Measurements from ENCODE around the gene POFUT2. TPM values are rescaled to one million over a fixed set of nuclear protein-coding genes. Genes with fewer than 3 reads are reported as not detected.

Gene POFUT2
- total RNA-seq, 2 experiments from 2014 or later, result 56.6 to 57.2 TPM

DNA sequence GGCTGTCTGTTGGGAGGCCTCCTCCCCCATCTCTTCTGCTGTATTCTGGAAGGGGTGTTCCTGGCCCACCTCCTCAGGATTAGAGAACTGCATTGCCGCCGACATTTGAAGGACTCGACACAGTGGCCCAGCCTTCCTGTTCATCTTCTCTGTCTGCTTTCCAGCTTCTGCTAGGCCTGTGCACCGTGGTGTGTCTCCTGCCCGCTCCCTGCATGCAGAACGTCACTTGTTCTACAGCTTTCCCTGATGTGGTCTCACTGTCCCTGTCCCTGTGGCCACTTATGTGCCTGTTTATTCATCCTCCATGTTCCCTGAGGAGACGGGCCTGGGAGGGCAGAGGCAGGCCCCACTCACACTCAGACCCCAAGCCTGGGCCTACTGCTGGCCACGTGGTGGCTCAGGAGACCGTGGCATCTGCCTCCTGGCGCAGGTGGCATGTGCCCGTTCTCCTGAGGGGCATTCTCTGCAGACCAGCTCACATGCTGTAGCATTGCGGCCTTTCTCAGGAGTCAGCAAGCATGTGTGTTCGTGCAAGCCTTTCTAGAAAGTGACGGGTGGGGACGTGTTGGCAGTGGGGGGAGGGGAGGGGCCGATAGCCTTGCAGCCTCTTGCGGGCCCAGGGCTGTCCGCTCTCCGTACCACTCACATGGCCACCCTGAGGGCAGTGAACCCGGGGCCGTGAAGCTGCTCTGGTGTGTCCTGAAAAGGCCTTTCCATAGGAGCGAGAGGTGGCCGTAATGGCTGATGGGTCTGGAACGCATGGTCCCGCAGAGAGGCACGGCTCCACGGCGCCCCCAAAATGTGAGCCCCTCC, 35.9 kb downstream of the POFUT2 start:
- Mint-ChIP-seq H3K27ac (no peak overlapping the region), H3K4me3 (no peak overlapping the region), H3K27me3 (peaks cover 9% of the 10 kb centered on the region), H3K4me1 (ENCODE audit: low read depth) (no peaks in the 10 kb centered on the region), H3K36me3 (ENCODE audit: low read depth) (no peaks in the 10 kb centered on the region), H3K9me3 (no peaks in the 10 kb centered on the region)
- Histone ChIP-seq H3K9me3 (ENCODE audit: control insufficient read depth in 1 of 2, insufficient read depth in 1 of 2, low read length in 2 of 2) (no peaks in the 10 kb centered on the region), H3K27ac (ENCODE audit: low read depth in 1 of 2, low read length in 2 of 2) (no peak overlapping the region), H3K36me3 (ENCODE audit: insufficient read depth, low read length) (no peaks in the 10 kb centered on the region), H3K4me1 (ENCODE audit: insufficient read depth, low read length) (peaks cover 23% of the 10 kb centered on the region), H3K27me3 (ENCODE audit: control insufficient read depth in 1 of 2, insufficient read depth in 2 of 2, low read length in 2 of 2) (peaks cover 0 to 9% of the 10 kb centered on the region in 2 experiments), H3K4me3 (ENCODE audit: low read length) (no peak overlapping the region)
- DNase-seq, result no peak
- ChIA-PET POLR2A (no interaction called here), CTCF (no interaction called here)
- no peak for ATAC-seq (ENCODE audit: poor library complexity)
- TF ChIP-seq, protein P1, sequence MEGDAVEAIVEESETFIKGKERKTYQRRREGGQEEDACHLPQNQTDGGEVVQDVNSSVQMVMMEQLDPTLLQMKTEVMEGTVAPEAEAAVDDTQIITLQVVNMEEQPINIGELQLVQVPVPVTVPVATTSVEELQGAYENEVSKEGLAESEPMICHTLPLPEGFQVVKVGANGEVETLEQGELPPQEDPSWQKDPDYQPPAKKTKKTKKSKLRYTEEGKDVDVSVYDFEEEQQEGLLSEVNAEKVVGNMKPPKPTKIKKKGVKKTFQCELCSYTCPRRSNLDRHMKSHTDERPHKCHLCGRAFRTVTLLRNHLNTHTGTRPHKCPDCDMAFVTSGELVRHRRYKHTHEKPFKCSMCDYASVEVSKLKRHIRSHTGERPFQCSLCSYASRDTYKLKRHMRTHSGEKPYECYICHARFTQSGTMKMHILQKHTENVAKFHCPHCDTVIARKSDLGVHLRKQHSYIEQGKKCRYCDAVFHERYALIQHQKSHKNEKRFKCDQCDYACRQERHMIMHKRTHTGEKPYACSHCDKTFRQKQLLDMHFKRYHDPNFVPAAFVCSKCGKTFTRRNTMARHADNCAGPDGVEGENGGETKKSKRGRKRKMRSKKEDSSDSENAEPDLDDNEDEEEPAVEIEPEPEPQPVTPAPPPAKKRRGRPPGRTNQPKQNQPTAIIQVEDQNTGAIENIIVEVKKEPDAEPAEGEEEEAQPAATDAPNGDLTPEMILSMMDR (IDR thresholded peaks at IDR 0.05), result no peak
- intact Hi-C loops (cut with DNase I, micrococcal nuclease), result no loop called here

DNA sequence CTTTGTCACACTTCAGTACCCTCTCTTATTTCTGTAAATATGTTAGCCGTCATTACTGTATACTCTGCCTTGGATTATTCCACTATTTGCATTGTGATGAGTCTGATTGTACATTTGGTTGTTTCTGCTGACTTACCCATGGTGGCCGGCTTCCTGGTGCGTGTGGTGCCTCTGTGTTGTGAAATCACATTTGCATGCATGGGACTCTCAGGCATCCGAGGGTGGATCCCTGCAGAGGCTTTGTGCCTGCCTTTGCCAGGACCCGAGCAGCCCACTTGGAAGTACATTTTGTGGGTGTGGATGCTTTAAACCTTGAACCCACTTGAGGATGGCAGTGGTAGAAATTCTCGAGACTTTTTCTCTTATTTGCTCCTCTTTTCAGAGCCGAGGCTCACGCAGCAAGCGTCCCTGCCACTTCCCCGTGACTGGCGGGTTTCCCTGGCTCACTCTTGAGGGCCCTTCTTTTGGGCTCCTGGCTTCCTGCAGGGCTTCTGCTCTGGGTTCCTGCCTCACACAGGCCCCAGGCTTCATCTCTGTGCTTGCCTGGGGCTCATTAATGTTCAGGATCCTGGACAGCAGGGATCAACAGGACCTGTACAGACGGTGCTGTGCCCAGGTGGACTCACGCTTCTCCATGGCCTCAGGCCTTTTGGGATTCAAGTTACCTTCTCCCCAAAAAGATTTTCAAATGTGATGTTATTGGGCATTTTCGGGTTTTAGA, 36.6 kb downstream of the POFUT2 start:
- Histone ChIP-seq H3K4me3 (ENCODE audit: low read length) (no peak overlapping the region), H3K4me1 (ENCODE audit: insufficient read depth, low read length) (peaks cover 15% of the 10 kb centered on the region), H3K27ac (ENCODE audit: low read depth in 1 of 2, low read length in 2 of 2) (no peak overlapping the region), H3K36me3 (ENCODE audit: insufficient read depth, low read length) (no peaks in the 10 kb centered on the region), H3K27me3 (ENCODE audit: control insufficient read depth in 1 of 2, insufficient read depth in 2 of 2, low read length in 2 of 2) (peaks cover 0 to 6% of the 10 kb centered on the region in 2 experiments), H3K9me3 (ENCODE audit: control insufficient read depth in 1 of 2, insufficient read depth in 1 of 2, low read length in 2 of 2) (no peaks in the 10 kb centered on the region)
- Mint-ChIP-seq H3K27me3 (peaks cover 9% of the 10 kb centered on the region), H3K27ac (no peak overlapping the region), H3K36me3 (ENCODE audit: low read depth) (no peaks in the 10 kb centered on the region), H3K9me3 (no peaks in the 10 kb centered on the region), H3K4me1 (ENCODE audit: low read depth) (no peaks in the 10 kb centered on the region), H3K4me3 (no peak overlapping the region)
- DNase-seq (no peak), ATAC-seq (ENCODE audit: poor library complexity) (no peak)
- CTCF ChIA-PET, result no interaction called here
- POLR2A ChIA-PET, result no interaction called here
- intact Hi-C loops (cut with DNase I, micrococcal nuclease), result no loop called here
- TF ChIP-seq, protein P1 (IDR thresholded peaks at IDR 0.05), result no peak

DNA sequence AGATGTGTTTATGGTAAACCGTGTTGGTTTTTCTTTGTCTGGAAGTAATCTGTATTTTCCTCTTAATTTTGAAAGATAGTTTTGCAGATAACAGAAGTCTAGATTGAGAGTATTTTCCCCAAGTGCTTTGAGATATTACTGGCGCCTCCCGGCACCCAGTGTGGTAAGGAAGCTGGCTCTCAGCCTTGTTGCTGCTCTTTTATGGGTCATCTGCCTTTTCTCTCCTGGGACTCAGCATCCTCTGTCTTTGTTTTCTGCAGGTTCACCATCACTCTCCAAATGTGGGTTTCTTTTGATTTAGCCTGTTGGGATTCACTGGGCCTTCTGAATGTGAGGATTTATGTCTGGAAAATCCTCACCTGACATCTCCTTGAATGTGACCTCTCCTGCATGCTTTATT, 37.4 kb downstream of the POFUT2 start:
- H3K27ac Mint-ChIP-seq, result no peak overlapping the region
- CTCF ChIA-PET, result no interaction called here

More for the DNA sequence above, 37.4 kb downstream of the POFUT2 start:
- Histone ChIP-seq H3K9me3 (ENCODE audit: control insufficient read depth in 1 of 2, insufficient read depth in 1 of 2, low read length in 2 of 2) (no peaks in the 10 kb centered on the region), H3K4me1 (ENCODE audit: insufficient read depth, low read length) (peaks cover 7% of the 10 kb centered on the region), H3K27me3 (ENCODE audit: control insufficient read depth in 1 of 2, insufficient read depth in 2 of 2, low read length in 2 of 2) (peaks cover 0 to 5% of the 10 kb centered on the region in 2 experiments), H3K27ac (ENCODE audit: low read depth in 1 of 2, low read length in 2 of 2) (no peak overlapping the region), H3K36me3 (ENCODE audit: insufficient read depth, low read length) (no peaks in the 10 kb centered on the region), H3K4me3 (ENCODE audit: low read length) (no peak overlapping the region)
- TF ChIP-seq, protein P1 (IDR thresholded peaks at IDR 0.05), result no peak
- no peaks in the 10 kb centered on the region for H3K4me1 Mint-ChIP-seq (ENCODE audit: low read depth)
- no peaks in the 10 kb centered on the region for H3K9me3 Mint-ChIP-seq
- ATAC-seq (ENCODE audit: poor library complexity) (no peak), DNase-seq (no peak)
- H3K27me3 Mint-ChIP-seq, result peaks cover 9% of the 10 kb centered on the region
- intact Hi-C loops (cut with DNase I, micrococcal nuclease), result no loop called here
- POLR2A ChIA-PET, result no interaction called here
- no peaks in the 10 kb centered on the region for H3K36me3 Mint-ChIP-seq (ENCODE audit: low read depth)
- no peak overlapping the region for H3K4me3 Mint-ChIP-seq
